H1 (cell line): Measurements from ENCODE around the gene LHFPL3.

Experiments used
- CTCF ChIP-seq, 3 experiments: IDR thresholded peaks; 1 replicate in 2 of 3; 2 replicates in 1 of 3; pipeline versions ENCODE4 v1.5.1 to v1.6.1; 2011; ENCODE audit warnings: low read length in 3 of 3, mild to moderate bottlenecking in 3 of 3, inconsistent platforms in 2 of 3, low read depth in 1 of 3, moderate library complexity in 1 of 3; ENCODE audit not compliant: insufficient read depth in 1 of 3; ENCODE audit errors: control extremely low read depth in 1 of 3
- EGR1 ChIP-seq: IDR thresholded peaks from 2 replicates; pipeline ENCODE4 v1.6.1; 2011; ENCODE audit warnings: low read depth, low read length, borderline replicate concordance
- EP300 ChIP-seq, 2 experiments: IDR thresholded peaks; 1 replicate in 1 of 2; 2 replicates in 1 of 2; pipeline ENCODE4 v1.6.1; 2011 to 2012; ENCODE audit warnings: low read depth in 2 of 2, low read length in 2 of 2, mild to moderate bottlenecking in 2 of 2, borderline replicate concordance in 1 of 2, inconsistent platforms in 1 of 2, moderate library complexity in 1 of 2
- EZH2 ChIP-seq: fragments of 200-600 bp; sonication (generic); IDR thresholded peaks from 2 replicates; pipeline ENCODE4 v1.7.1; 2012; ENCODE audit warnings: low read depth, mild to moderate bottlenecking, moderate library complexity, low read length, inconsistent platforms; ENCODE audit not compliant: severe bottlenecking
- GABPA ChIP-seq: IDR thresholded peaks from 2 replicates; pipeline ENCODE4 v1.6.1; 2011; ENCODE audit warnings: mild to moderate bottlenecking, low read length, moderate library complexity, borderline replicate concordance; ENCODE audit not compliant: insufficient read depth
- GTF2F1 ChIP-seq: IDR thresholded peaks from 2 replicates; pipeline ENCODE4 v1.6.1; 2012; ENCODE audit warnings: low read depth, low read length, improper control_type of control experiment, borderline replicate concordance
- JUND ChIP-seq: IDR thresholded peaks from 2 replicates; pipeline ENCODE4 v1.6.1; 2011; ENCODE audit warnings: mild to moderate bottlenecking, improper control_type of control experiment, low read length
- POLR2A ChIP-seq, 2 experiments: IDR thresholded peaks; 1 replicate in 1 of 2; 2 replicates in 1 of 2; pipeline ENCODE4 v1.6.1; 2011; ENCODE audit warnings: low read depth in 2 of 2, low read length in 2 of 2, mild to moderate bottlenecking in 2 of 2; ENCODE audit errors: control extremely low read depth in 1 of 2

- TF ChIP-seq JUND (no peak), EZH2 (no peak), POLR2A (IDR thresholded peaks at IDR 0.05; ENCODE audit: control extremely low read depth in 1 of 2, low read depth in 2 of 2, low read length in 2 of 2) (no peak), CTCF (IDR thresholded peaks at IDR 0.05; ENCODE audit: control extremely low read depth in 1 of 3, insufficient read depth in 1 of 3, low read depth in 1 of 3, low read length in 3 of 3) (no peak), EP300 (IDR thresholded peaks at IDR 0.05; ENCODE audit: borderline replicate concordance in 1 of 2, low read depth in 2 of 2, low read length in 2 of 2) (no peak), GTF2F1 (no peak), GABPA (no peak), EGR1 (no peak)
Measured at GRCh38 chr7:104943502-104944343, 615.3 kb downstream of the LHFPL3 start.
